Glutamatergic neuron (in vitro differentiated cells): ENCODE data around the gene DDX59. TPM values are rescaled to one million over a fixed set of nuclear protein-coding genes. Genes with fewer than 3 reads are reported as not detected.

Experiments used
- DNase-seq: peaks from one replicate; pipeline ENCODE4 v3.0.0; 2022
- H3K27ac Mint-ChIP-seq: one replicate; pipeline ENCODE4 v1.8.0; 2020; ENCODE audit warnings: mild to moderate bottlenecking, mixed read lengths, inconsistent platforms; ENCODE audit not compliant: unreplicated experiment
- H3K27me3 Mint-ChIP-seq: one replicate; pipeline ENCODE4 v1.8.0; 2020; ENCODE audit warnings: mild to moderate bottlenecking, moderate library complexity, mixed read lengths, inconsistent platforms; ENCODE audit not compliant: unreplicated experiment
- H3K36me3 Mint-ChIP-seq: one replicate; pipeline ENCODE4 v1.8.0; 2020; ENCODE audit warnings: mild to moderate bottlenecking, mixed read lengths, inconsistent platforms; ENCODE audit not compliant: unreplicated experiment
- H3K4me1 Mint-ChIP-seq: one replicate; pipeline ENCODE4 v1.8.0; 2020; ENCODE audit warnings: mild to moderate bottlenecking, low read depth, mixed read lengths, inconsistent platforms; ENCODE audit not compliant: unreplicated experiment
- H3K4me3 Mint-ChIP-seq: one replicate; pipeline ENCODE4 v1.8.0; 2020; ENCODE audit warnings: mild to moderate bottlenecking, mixed read lengths, inconsistent platforms; ENCODE audit not compliant: unreplicated experiment
- H3K9me3 Mint-ChIP-seq: one replicate; pipeline ENCODE4 v1.8.0; 2020; ENCODE audit warnings: mild to moderate bottlenecking, moderate library complexity, mixed read lengths, inconsistent platforms; ENCODE audit not compliant: unreplicated experiment
- total RNA-seq: library from RNA; stranded (reverse); fragmentation: NEBNext Ultra II Directional; extraction: Animal tissue kit (Norgen Biotek cat#: 25700); gene quantifications from one replicate; pipeline ENCODE4 v1.2.1, GENCODE V29; 2021; ENCODE audit not compliant: unreplicated experiment
- TF ChIP-seq, protein P1 (sequence below): fragments of 200-600 bp; sonication (generic); IDR thresholded peaks from one replicate; pipeline ENCODE4 v1.5.0; 2021; ENCODE audit not compliant: partially characterized antibody, unreplicated experiment

The DDX59 gene
- total RNA-seq, 1 donor from 2014 or later: 10.6 TPM

DNA sequence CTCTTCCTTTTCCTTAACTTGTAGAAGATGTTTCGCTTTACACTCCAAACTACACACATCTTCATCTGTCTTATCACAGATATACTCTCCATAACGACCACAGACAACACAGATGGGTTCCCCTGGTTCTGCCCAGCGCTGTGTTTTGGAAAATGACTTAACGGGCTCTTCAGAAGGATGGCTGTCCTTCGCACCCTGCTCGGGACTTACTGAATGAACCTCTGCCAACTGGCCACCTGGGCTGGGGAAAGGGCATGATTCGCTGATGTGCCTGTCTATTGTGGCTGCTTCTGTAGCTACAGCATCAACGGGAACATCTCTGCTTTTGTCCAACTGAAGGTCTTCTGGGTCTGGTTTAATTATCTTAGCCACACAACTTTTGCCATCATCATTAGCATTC is 3.4 kb downstream of the DDX59 start:
- H3K36me3 Mint-ChIP-seq: no peaks in the 10 kb centered on the region
- peaks cover 3% of the 10 kb centered on the region for H3K27me3 Mint-ChIP-seq
- H3K27ac Mint-ChIP-seq: peak overlapping the region; percentile 70
- H3K4me1 Mint-ChIP-seq: peaks cover 15% of the 10 kb centered on the region
- no peak for DNase-seq
- no peak overlapping the region for H3K4me3 Mint-ChIP-seq
- TF ChIP-seq, protein P1, sequence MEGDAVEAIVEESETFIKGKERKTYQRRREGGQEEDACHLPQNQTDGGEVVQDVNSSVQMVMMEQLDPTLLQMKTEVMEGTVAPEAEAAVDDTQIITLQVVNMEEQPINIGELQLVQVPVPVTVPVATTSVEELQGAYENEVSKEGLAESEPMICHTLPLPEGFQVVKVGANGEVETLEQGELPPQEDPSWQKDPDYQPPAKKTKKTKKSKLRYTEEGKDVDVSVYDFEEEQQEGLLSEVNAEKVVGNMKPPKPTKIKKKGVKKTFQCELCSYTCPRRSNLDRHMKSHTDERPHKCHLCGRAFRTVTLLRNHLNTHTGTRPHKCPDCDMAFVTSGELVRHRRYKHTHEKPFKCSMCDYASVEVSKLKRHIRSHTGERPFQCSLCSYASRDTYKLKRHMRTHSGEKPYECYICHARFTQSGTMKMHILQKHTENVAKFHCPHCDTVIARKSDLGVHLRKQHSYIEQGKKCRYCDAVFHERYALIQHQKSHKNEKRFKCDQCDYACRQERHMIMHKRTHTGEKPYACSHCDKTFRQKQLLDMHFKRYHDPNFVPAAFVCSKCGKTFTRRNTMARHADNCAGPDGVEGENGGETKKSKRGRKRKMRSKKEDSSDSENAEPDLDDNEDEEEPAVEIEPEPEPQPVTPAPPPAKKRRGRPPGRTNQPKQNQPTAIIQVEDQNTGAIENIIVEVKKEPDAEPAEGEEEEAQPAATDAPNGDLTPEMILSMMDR: no peak
- peaks cover 1% of the 10 kb centered on the region for H3K9me3 Mint-ChIP-seq

DNA sequence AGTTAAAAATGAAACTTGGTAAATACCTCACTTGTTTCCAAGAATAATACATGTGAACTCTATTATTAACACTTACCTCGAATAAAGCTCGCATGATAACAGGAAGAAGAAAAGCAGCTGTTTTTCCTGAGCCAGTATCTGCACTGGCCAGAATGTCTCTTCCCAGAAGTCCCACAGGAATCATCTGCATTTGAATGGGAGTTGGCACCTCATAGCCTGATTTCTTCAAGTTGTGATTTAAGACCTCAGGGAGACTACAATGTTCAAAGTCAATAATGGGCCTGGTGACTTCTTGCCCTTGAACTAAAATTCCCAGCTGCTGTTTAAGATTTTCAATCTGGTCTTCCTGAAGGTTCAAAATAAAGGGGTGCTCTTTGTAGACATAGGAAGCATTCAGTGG is 3.8 kb downstream of the DDX59 start:
- Mint-ChIP-seq H3K9me3 (peaks cover 1% of the 10 kb centered on the region), H3K27ac (peak overlapping the region; percentile 70), H3K4me3 (no peak overlapping the region), H3K27me3 (peaks cover 3% of the 10 kb centered on the region), H3K4me1 (peaks cover 15% of the 10 kb centered on the region), H3K36me3 (no peaks in the 10 kb centered on the region)
- DNase-seq: no peak
- TF ChIP-seq, protein P1: no peak

DNA sequence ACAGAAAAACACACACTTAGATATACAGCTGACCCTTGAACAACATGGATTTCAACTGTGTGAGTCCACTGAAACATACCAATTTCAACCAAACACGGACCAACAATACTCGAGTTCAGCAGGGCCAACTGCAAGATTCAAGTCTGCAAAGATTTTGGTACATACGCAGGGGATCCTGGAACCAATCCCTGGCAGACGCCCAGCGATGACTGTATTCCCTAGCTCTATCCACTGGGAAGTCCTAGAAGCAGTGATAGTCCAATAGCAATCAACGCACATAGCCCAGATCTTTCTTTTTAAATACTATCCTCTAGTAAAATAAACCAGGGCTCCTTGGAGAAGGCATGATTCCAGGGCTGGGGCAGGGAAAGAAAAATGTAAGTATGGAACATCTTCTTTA is 9.0 kb downstream of the DDX59 start:
- Mint-ChIP-seq H3K27ac (no peak overlapping the region), H3K36me3 (no peaks in the 10 kb centered on the region), H3K4me1 (no peaks in the 10 kb centered on the region), H3K27me3 (no peaks in the 10 kb centered on the region), H3K4me3 (no peak overlapping the region), H3K9me3 (no peaks in the 10 kb centered on the region)
- no peak for DNase-seq
- TF ChIP-seq, protein P1: no peak

DNA sequence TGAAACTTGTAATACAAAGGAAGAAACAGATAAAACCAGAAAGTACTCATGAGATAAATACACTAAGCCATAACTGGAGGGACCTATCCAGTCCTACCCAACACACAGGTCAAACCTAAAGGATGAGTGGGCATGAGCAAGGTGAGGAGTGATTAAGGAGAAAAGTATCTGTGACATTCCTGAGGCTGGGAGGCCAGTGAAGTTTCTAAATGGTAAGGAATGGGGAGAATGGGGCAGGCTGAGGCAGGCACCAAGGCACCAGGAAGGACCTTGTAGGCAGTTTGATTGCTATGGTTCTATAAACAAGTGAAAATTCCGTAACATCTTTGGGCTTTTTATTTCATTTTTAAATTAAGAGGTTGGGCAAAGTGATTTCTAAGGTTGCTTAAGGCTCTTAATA is 10.4 kb downstream of the DDX59 start:
- no peaks in the 10 kb centered on the region for H3K4me1 Mint-ChIP-seq
- no peaks in the 10 kb centered on the region for H3K9me3 Mint-ChIP-seq
- H3K27me3 Mint-ChIP-seq: no peaks in the 10 kb centered on the region
- no peak for DNase-seq
- H3K4me3 Mint-ChIP-seq: no peak overlapping the region
- no peak overlapping the region for H3K27ac Mint-ChIP-seq
- TF ChIP-seq, protein P1: no peak
- no peaks in the 10 kb centered on the region for H3K36me3 Mint-ChIP-seq

DNA sequence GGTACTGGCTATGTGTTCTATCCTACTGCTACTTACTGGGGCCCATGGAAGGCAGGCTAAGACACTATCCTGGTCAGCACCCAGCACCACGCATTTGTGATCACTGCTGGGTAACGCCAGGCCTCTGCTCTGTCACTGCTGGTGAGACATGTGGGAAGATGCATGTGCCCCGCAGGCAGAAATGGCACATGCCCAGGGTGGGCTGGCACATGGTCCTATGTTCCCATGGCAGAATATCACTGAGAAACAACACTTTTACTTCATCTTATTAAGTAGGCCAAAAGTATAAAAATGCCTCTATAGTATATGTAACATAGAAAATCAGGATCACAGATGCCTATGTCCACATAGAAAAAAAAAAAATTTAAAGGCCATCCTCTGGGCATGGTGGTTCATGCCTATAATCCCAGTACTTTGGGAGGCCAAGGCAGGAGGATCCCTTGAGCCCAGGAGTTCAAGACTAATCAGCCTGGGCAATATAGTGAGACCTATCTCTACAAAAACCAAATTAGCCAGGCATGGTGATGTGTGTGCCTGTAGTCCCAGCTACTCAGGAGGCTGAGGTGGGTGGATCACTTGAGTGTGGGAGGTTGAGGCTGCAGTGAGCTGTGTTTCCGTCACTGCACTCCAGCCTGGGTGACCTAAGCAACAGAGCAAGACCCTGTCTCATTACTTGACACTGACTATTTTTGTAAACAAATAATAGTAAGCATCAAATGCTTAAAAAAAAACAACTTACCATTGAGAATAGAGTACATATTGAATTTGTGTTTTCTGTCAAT is 11.5 kb downstream of the DDX59 start:
- H3K9me3 Mint-ChIP-seq: no peaks in the 10 kb centered on the region
- no peaks in the 10 kb centered on the region for H3K27me3 Mint-ChIP-seq
- H3K4me1 Mint-ChIP-seq: no peaks in the 10 kb centered on the region
- DNase-seq: no peak
- no peak overlapping the region for H3K27ac Mint-ChIP-seq
- no peaks in the 10 kb centered on the region for H3K36me3 Mint-ChIP-seq
- TF ChIP-seq, protein P1: no peak
- no peak overlapping the region for H3K4me3 Mint-ChIP-seq
